Activated CD4-positive, alpha-beta T cell treated with anti-CD3 and anti-CD28 coated beads, Interleukin-2, amount 50 U/mL, for 4 hours (primary cell): ENCODE data around the gene FPGS.
"Not testable (repeated sequence)": the region's sequence is repeated elsewhere in the genome, so short reads cannot be mapped to it uniquely, and the experiment has no call there.

Source experiments
- DNase-seq, 2 experiments: peaks; one replicate each; pipeline ENCODE4 v3.0.0-alpha.2; 2020

FPGS gene

GRCh38 chr9:127814619-127815511 lies 12.2 kb downstream of the FPGS start:
- no peak for DNase-seq

GRCh38 chr9:127815512-127816361 lies 13.1 kb downstream of the FPGS start:
- no peak for DNase-seq

DNA sequence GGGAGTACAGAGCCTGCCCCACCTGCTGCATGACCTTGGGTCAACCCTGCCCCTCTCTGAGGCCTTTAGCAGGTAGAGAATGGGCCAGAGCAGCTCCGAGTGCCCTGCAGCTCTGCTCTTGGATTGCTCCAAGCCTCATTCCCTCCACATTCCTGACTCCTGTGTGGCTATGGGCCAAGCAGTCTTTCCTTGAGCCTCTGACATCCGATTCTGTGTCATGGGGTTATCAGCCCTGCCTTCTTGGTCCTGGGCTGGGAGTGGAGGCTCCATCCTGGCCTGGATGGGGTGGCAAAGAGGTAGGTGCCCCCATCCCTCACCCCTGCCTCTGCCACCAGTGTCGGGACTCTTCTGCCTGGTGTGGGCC lies 13.7 kb downstream of the FPGS start:
- no peak for DNase-seq

GRCh38 chr9:127816728-127817127 lies 14.0 kb downstream of the FPGS start:
- DNase-seq: no peak

GRCh38 chr9:127817881-127818434 lies 15.3 kb downstream of the FPGS start:
- no peak for DNase-seq

DNA sequence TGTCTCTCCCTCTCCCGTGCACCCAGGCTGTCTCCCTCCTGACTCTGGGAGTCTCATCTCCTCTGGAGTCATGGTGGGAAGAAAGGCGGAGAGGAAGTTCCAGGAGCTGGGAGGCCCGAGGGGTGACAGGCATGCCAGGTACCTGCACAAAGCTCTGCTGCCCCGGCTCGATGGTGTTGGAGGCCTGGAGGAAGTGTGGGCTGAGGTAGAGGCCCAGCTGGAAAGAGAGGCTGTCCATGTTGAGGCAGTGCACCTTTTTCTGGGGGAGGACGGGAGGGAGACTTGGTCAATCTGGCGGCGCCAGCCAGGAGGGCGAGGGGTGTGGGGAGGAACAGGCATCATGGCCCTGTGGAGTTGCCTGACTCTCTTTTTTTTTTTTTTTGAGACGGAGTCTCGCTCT lies 15.9 kb downstream of the FPGS start:
- no peak for DNase-seq

GRCh38 chr9:127822108-127822507 lies 19.4 kb downstream of the FPGS start:
- no peak for DNase-seq

GRCh38 chr9:127825319-127826051 lies 22.8 kb downstream of the FPGS start:
- no peak for DNase-seq

DNA sequence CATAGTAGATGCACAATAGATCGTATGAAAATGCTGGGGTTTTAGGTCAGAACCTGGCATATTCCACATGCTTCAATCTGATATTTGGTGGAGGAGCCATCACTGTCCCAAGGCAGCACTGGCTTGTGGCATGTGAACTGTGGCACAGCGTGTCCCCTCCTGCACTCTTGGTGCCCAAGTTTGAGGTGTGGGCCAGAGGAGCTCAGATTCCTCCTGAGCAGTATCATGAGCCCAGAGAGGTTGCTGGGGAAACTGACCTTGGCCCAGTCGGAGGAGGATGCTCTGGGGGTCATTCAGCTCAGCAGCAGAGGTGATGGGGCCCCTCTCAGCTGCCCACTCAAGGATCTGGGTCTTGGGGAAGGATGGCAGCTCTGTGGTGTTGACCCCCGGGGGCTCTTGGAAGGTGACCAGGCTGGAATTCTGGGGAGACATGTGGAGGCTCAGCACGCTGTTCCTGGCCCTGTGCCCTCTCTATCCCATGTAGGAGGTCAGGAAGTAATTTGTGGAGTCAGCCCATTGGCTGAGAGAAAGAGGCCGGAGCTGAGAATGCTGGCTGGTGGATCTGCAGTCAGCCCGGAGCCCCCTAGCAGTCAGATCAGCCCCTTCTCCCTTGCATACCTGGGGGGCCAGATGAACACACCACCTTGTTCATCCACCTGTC lies 23.7 kb downstream of the FPGS start:
- no peak for DNase-seq

DNA sequence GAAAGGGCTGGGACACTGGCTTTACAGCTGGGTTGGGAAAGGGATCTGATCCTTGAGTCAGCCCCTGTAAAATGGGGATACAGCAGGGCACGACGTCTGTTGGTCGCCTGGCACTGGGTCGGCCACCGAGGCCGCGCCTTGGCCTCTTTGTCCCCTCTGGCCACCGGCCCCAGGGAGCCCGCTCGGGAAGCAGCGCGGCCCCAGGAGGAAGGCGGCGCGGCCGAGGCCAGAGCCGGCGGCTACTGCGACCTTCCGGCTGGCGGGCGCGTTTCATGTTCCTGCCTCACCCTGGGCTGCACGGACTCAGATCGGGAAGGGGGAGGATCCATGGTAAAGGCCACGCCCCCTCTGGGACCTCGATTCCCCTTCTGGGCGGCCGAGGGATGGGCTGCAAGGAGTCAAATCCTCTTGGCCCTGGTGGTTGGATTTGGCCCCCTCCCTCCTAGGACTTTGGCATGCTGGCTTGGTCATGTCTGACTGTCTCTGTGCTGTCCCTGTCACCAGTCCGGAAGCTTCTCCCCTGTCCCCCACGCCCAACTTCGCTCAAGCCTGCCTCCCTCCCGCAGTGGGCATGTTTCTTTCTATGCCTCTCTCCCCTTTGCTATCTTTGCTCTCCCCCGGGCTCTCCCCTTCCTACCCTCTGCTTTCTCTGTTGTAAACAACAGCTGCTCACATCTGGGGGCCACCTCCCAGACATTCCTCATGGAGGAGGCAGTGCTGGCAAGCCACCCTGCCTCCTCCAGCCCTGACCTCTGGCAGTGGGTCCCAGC lies 25.8 kb downstream of the FPGS start:
- no peak for DNase-seq

- DNase-seq: no peak
Observed at GRCh38 chr9:127829205-127829906, 26.7 kb downstream of the FPGS start.

DNA sequence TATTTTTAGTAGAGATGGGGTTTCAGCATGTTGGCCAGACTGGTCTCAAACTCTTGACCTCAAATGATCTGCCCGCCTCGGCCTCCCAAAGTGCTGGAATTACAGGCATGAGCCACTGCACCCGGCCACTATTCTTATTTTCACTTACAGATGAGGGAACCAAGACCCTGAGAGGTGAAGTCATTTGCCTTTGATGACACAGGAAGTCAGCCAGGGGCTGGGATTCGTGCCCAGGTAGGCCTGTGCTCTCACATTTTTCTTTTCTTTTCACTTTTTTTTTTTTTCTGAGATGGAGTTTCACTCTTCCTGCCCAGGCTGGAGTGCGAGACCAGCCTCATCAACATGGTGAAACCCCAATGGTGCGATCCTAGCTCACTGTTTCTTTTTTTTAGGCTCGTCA lies 29.6 kb downstream of the FPGS start:
- no peak for DNase-seq

GRCh38 chr9:127833555-127833954 lies 30.9 kb downstream of the FPGS start:
- no peak for DNase-seq

DNA sequence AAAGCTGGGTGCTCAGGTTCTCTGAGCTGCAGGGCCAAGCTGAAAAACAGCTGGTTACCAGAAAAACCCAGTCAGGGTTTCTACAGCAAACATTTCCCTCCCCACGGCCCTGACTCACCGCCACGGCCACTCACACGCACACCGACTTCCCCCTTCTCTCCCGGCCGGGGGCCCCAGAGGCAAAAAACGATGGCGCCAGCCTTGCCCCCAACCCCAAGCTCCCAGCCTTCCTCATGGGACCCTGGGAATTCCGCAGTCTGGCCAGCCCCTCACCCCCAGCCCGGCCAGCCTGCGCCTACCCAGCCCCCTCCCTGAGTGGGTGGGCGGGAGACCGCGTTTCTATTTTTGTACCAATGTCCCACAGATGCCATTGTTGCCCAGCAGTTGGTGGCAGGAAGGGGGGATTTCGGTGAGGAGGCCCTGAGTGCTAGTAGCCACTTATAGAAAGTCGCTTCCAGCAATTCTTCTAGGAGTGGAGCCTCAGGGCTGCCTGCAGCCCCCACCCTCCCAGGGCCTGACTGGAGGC lies 33.4 kb downstream of the FPGS start:
- DNase-seq: no peak

- DNase-seq: not testable (repeated sequence)
Observed at GRCh38 chr9:127836561-127836960, 33.9 kb downstream of the FPGS start.

- no peak for DNase-seq
Observed at GRCh38 chr9:127837346-127837745, 34.7 kb downstream of the FPGS start.

- no peak for DNase-seq
Observed at GRCh38 chr9:127838375-127839078, 35.8 kb downstream of the FPGS start.

DNA sequence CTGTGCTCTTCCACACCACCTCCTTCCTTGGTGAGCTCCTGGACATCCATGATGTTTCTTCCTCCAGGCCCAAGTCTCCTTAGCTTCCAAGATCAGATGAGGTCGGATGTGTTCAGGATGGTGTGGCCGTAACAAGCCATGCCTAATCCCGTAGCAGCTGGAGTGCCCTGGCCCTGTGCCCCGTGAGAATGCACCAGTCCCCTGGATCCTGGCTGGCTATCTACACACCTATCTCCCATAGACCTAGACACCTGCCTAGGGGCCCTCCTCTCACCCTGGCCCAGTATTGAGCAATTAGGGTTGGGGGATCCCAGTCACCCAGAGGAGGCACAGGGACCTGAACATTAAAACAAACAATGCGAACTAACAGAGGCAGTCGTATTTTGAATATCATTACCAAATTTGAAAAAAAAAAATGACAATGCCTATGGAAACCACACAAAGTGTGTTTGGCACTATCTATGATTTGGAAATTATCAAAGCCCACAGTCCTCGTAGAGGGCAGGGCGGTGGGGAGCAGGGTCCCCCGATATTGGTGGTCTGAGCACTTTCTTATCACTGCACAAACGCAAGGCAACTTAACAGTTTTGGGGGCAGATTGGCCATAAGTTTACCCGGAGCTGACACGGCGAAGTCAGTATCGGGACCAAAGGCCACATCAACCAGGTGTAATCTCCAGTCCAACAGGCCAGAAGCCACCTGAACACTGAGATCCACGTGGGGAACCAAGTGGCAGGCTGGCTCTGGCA lies 38.6 kb downstream of the FPGS start:
- DNase-seq: no peak

DNA sequence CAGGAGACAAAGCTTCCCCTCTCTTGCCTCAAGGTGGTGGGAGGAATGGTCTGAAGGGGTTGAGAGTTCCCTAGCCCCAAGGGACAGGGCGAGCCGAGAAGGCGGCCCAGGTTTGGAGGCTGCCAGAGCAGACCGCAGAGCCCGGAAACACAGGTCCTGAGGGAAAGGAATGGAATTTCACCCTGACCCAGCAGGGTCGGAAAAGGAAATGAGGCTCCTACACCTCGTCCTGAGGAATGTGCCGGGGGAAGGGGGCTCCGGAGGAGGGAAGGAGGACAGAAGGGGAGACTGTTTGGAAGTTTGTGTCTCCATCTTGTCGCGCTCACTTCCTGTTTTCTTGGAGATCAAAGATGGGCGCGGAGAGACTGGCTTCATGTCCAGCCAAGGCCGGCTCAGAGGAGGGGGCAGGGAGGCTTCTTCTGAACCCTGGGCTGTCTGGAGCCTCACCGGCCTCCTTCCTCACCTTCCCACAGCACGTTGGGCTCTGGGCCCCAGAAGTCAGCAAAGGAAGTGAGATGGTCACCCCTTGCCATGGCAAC lies 42.2 kb downstream of the FPGS start:
- DNase-seq: no peak
